HepG2 (cell line): ENCODE data around the gene RNF208. TPM values are rescaled to one million over a fixed set of nuclear protein-coding genes. Genes with fewer than 3 reads are reported as not detected.

Source experiments
- ATAC-seq: fragments of 200-7000 bp; cut with Tn5 transposase; 3 replicates; pipeline ENCODE4 v1.9.1; 2020; ENCODE audit warnings: mild to moderate bottlenecking, moderate library complexity
- BruUV-seq: library from RNA; stranded (reverse); fragments of 400-500 nt; replicated peaks from 2 replicates; lab custom pipeline; 2021; lab: Mats Ljungman, UMichigan
- CTCF ChIA-PET: fragments of 300-600 bp; formaldehyde crosslinking; extraction: SDS; loops from one replicate; lab custom pipeline; 2021; ENCODE audit warnings: low total read pairs, inconsistent platforms, low intra/inter-chr PET ratio; lab: Yijun Ruan, JAX
- POLR2A ChIA-PET: fragments of 350-600 bp; sonication (Branson Sonifier 250); formaldehyde crosslinking; loops from one replicate; lab custom pipeline; 2020; ENCODE audit warnings: antibody characterized with exemption, inconsistent platforms; lab: Yijun Ruan, JAX
- DNase-seq: peaks from one replicate; pipeline ENCODE4 v3.0.0-alpha.2; 2015; ENCODE audit warnings: low spot score
- FAIRE-seq: peaks from 3 replicates; lab custom pipeline; 2011; peaks lifted over from hg19 to GRCh38; lab: Jason Lieb, UNC
- H2AFZ ChIP-seq: one replicate; pipeline ENCODE4 v1.6.1; 2011; ENCODE audit warnings: low read length, inconsistent platforms
- H3K27ac ChIP-seq: fragments of 300-600 bp; 3 replicates; pipeline ENCODE4 v1.8.0; 2011; ENCODE audit warnings: mixed run types, mild to moderate bottlenecking, mixed read lengths, low read length, inconsistent platforms; ENCODE audit not compliant: insufficient read depth; ENCODE audit errors: extremely low read length
- H3K27me3 ChIP-seq, 2 experiments: fragments of 200-600 bp in 1 of 2; 2 replicates in 1 of 2; 3 replicates in 1 of 2; pipeline versions ENCODE4 v1.6.0 to v1.8.0; 2011; ENCODE audit warnings: low read length in 2 of 2, mild to moderate bottlenecking in 2 of 2, moderate library complexity in 2 of 2, inconsistent platforms in 1 of 2; ENCODE audit not compliant: insufficient read depth in 2 of 2, control insufficient read depth in 1 of 2
- H3K36me3 ChIP-seq, 2 experiments: fragments of 200-600 bp in 1 of 2; replicated peaks in 1 of 2; 2 replicates in 1 of 2; 3 replicates in 1 of 2; pipeline versions ENCODE4 v1.5.1 to v1.8.0; 2011; ENCODE audit warnings: low read length in 2 of 2, inconsistent platforms in 1 of 2; ENCODE audit not compliant: insufficient read depth in 2 of 2, control insufficient read depth in 1 of 2
- H3K4me1 ChIP-seq: 2 replicates; pipeline ENCODE4 v1.5.1; 2012; ENCODE audit warnings: low read length, inconsistent platforms; ENCODE audit not compliant: insufficient read depth
- H3K4me2 ChIP-seq: 2 replicates; pipeline ENCODE4 v1.6.0; 2011; ENCODE audit warnings: low read depth, low read length, inconsistent platforms
- H3K4me3 ChIP-seq, 3 experiments: fragments of 200-600 bp in 1 of 3; sonication (generic), shearing (Covaris generic) in 1 of 3; replicated peaks in 1 of 3; 2 replicates each; pipeline ENCODE4 v1.5.1; 2011 to 2016; ENCODE audit warnings: low read length in 3 of 3, inconsistent platforms in 2 of 3, low read depth in 2 of 3, mild to moderate bottlenecking in 2 of 3, control low read depth in 1 of 3, mixed read lengths in 1 of 3; ENCODE audit not compliant: insufficient read depth in 1 of 3
- H3K79me2 ChIP-seq: one replicate; pipeline ENCODE4 v1.6.1; 2011; ENCODE audit warnings: low read length, inconsistent platforms; ENCODE audit not compliant: insufficient read depth
- H3K9ac ChIP-seq: 2 replicates; pipeline ENCODE4 v1.6.0; 2011; ENCODE audit warnings: mild to moderate bottlenecking, low read depth, low read length, inconsistent platforms; ENCODE audit not compliant: insufficient read depth
- H3K9me3 ChIP-seq: 2 replicates; pipeline ENCODE4 v1.5.1; 2012; ENCODE audit warnings: mild to moderate bottlenecking, low read length
- H4K20me1 ChIP-seq: 2 replicates; pipeline ENCODE4 v1.6.0; 2011; ENCODE audit warnings: inconsistent platforms, mild to moderate bottlenecking, low read length, moderate library complexity; ENCODE audit not compliant: insufficient read depth
- AGO1 ChIP-seq: fragments of 200-400 bp; formaldehyde crosslinking; IDR thresholded peaks from 2 replicates; pipeline ENCODE4 v1.6.1; 2017; ENCODE audit warnings: mild to moderate bottlenecking, low read depth, low read length, moderate library complexity; ENCODE audit not compliant: poor library complexity, severe bottlenecking
- ATF1 ChIP-seq: IDR thresholded peaks from 2 replicates; pipeline ENCODE4 v1.6.1; 2016; ENCODE audit warnings: mild to moderate bottlenecking, control low read depth
- FOXC1 ChIP-seq: sonication (generic); formaldehyde crosslinking; IDR thresholded peaks from 2 replicates; pipeline ENCODE4 v1.8.0; 2022; ENCODE audit warnings: mild to moderate bottlenecking, missing genetic modification reagents, borderline replicate concordance
- GATA4 ChIP-seq: sonication (generic); IDR thresholded peaks from 2 replicates; pipeline ENCODE4 v1.6.1; 2016; ENCODE audit warnings: antibody characterized with exemption, low read depth, borderline replicate concordance
- HOXA3 ChIP-seq: sonication (generic); formaldehyde crosslinking; IDR thresholded peaks from 2 replicates; pipeline ENCODE4 v1.5.0; 2020; ENCODE audit warnings: missing genetic modification reagents
- MEIS1 ChIP-seq: sonication (generic); formaldehyde crosslinking; IDR thresholded peaks from 2 replicates; pipeline ENCODE4 v1.9.0; 2021; ENCODE audit warnings: mild to moderate bottlenecking, missing genetic modification reagents, moderate library complexity, borderline replicate concordance
- PAX8 ChIP-seq: sonication (generic); formaldehyde crosslinking; IDR thresholded peaks from 2 replicates; pipeline ENCODE4 v1.8.0; 2022; ENCODE audit warnings: mild to moderate bottlenecking, missing genetic modification reagents, borderline replicate concordance
- PHF20 ChIP-seq: sonication (generic); formaldehyde crosslinking; IDR thresholded peaks from 2 replicates; pipeline ENCODE4 v1.5.0; 2020; ENCODE audit warnings: mild to moderate bottlenecking, missing genetic modification reagents
- PHF8 ChIP-seq: sonication (generic); formaldehyde crosslinking; IDR thresholded peaks from 2 replicates; pipeline ENCODE4 v1.5.0; 2020; ENCODE audit warnings: missing genetic modification reagents
- POLR2G ChIP-seq: fragments of 200-400 bp; formaldehyde crosslinking; IDR thresholded peaks from 2 replicates; pipeline ENCODE4 v1.6.1; 2018; ENCODE audit warnings: mild to moderate bottlenecking, low read depth, low read length, moderate library complexity
- SALL1 ChIP-seq: sonication (generic); formaldehyde crosslinking; IDR thresholded peaks from 2 replicates; pipeline ENCODE4 v1.8.0; 2022; ENCODE audit warnings: mild to moderate bottlenecking, missing genetic modification reagents
- ZBTB40 ChIP-seq, 2 experiments: fragments of 450-650 bp in 1 of 2; sonication (generic) in 1 of 2; formaldehyde crosslinking in 1 of 2; IDR thresholded peaks; 2 replicates each; pipeline versions ENCODE4 v1.6.1 to v1.8.0; 2016 to 2022; ENCODE audit warnings: antibody characterized with exemption in 1 of 2, mild to moderate bottlenecking in 1 of 2, missing genetic modification reagents in 1 of 2
- ZNF558 ChIP-seq: sonication (generic); formaldehyde crosslinking; IDR thresholded peaks from 2 replicates; pipeline ENCODE4 v1.9.0; 2022; ENCODE audit warnings: mild to moderate bottlenecking, missing genetic modification reagents, borderline replicate concordance
- ZNF570 ChIP-seq: sonication (generic); formaldehyde crosslinking; IDR thresholded peaks from 2 replicates; pipeline ENCODE4 v1.4.0; 2020; ENCODE audit warnings: mild to moderate bottlenecking, missing genetic modification reagents, borderline replicate concordance
- WGBS: methylation state at CpG from one replicate; pipeline ENCODE4 v1.1.6; 2017; ENCODE audit warnings: low lambda C conversion rate; 5-methylcytosine and 5-hydroxymethylcytosine counted together
- in situ Hi-C: cut with HindIII; loops from 2 replicates; pipeline ENCODE4 v1.10.0; 2017; ENCODE audit warnings: low pct_unique_long_range_greater_than_20kb; ENCODE audit not compliant: extremely low pct_ligation_motif_present
- intact Hi-C: fragments of 100-400 bp; cut with micrococcal nuclease; formaldehyde crosslinking; loops from one replicate; pipeline ENCODE4 v1.10.0; 2022; ENCODE audit not compliant: unreplicated experiment
- polyA plus RNA-seq, 8 experiments: library from polyadenylated mRNA; depleted of rRNA in 3 of 8; stranded (reverse) in 7 of 8; unstranded in 1 of 8; fragments of >200 nt; fragmentation: Illumina TruSeq in 4 of 8; extraction: Trizol in 4 of 8; gene quantifications; 2 replicates each; pipeline versions ENCODE4 v1.2.1 to v1.2.3, GENCODE V29; 2011 to 2016; ENCODE audit warnings: low read depth in 4 of 8, missing spikeins in 1 of 8, mixed read lengths in 1 of 8; ENCODE audit not compliant: insufficient read depth in 1 of 8
- total RNA-seq, 5 experiments: library from RNA; depleted of rRNA; stranded (reverse); fragments of >200 nt; fragmentation: Illumina TruSeq; extraction: Trizol; gene quantifications; 2 replicates each; pipeline ENCODE4 v1.2.3, GENCODE V29; 2016; ENCODE audit warnings: low read depth in 1 of 5

RNF208 gene
- total and polyA plus RNA-seq, 2 of the 13 experiments (the other 11 are each of a cell fraction or from before 2014, with no cell fraction given) = 1.6 to 2.1 TPM

- ATAC-seq (peak; percentile 44), FAIRE-seq (peak; percentile 91), DNase-seq (peak; percentile 98)
- peaks cover 3% of the 10 kb centered on the region for H3K79me2 ChIP-seq
- peaks cover 64% of the 10 kb centered on the region for H3K4me1 ChIP-seq
- no peaks in the 10 kb centered on the region for H3K36me3 ChIP-seq
- H3K27me3 ChIP-seq = no peaks in the 10 kb centered on the region; a peak in 1 of 5 replicates
- BruUV-seq = no TSS peak
- intact Hi-C loops (loop anchor here (2.0 kb wide), 2 partner anchors 13 to 23 kb away; partner anchors contain the start of gene TPRN), in situ Hi-C loops (no loop called here)
- peak overlapping the region; percentile 100 for H3K4me2 ChIP-seq
- ChIA-PET POLR2A (interaction anchor here (0.7 to 13.4 kb wide), 16 partner anchors 12 to 169 kb away, joined by 3 to 225 read pairs (median 12); partner anchors contain the start of genes ANAPC2, ENTPD2, MAN1B1 and NDOR1), CTCF (no interaction called here)
- peak overlapping the region; percentile 94 for H3K9ac ChIP-seq
- H3K4me3 ChIP-seq = peak overlapping the region; percentile 84 to 99 (median 92)
- H2AFZ ChIP-seq = no peak overlapping the region
- peaks cover 4% of the 10 kb centered on the region; the same call in 1 of the 2 replicates for H4K20me1 ChIP-seq
- no peaks in the 10 kb centered on the region for H3K9me3 ChIP-seq
- WGBS = 2% methylated on average over 18 of the region's 63 CpGs
- peak overlapping the region; percentile 76 for H3K27ac ChIP-seq
- TF ChIP-seq FOXC1 (no peak), PHF8 (CRISPR knock-in tag) (peak; percentile 72), ZBTB40 (IDR thresholded peaks at IDR 0.05) (peak; percentile 59), ZBTB40 (CRISPR knock-in tag; IDR thresholded peaks at IDR 0.05) (no peak; the same call in 1 of the 2 replicates), SALL1 (CRISPR knock-in tag) (peak; percentile 46), HOXA3 (CRISPR knock-in tag) (peak; percentile 65), PAX8 (CRISPR knock-in tag) (no peak), MEIS1 (CRISPR knock-in tag) (peak; percentile 61; the same call in 1 of the 2 replicates), POLR2G (peak; percentile 79), ZNF570 (CRISPR knock-in tag) (no peak), GATA4 (peak; percentile 27; the same call in 1 of the 2 replicates), PHF20 (CRISPR knock-in tag) (peak; percentile 78), AGO1 (peak; percentile 94), ATF1 (CRISPR knock-in tag) (no peak), ZNF558 (CRISPR knock-in tag) (0 out of 2 replicates have a peak, but pooled peaks have one; percentile 33)
Measured at GRCh38 chr9:137223078-137223970, 1.3 kb upstream of the RNF208 start.
